Heart left ventricle (tissue), 16 donors: ENCODE data around the gene COQ7. TPM values are rescaled to one million over a fixed set of nuclear protein-coding genes. Genes with fewer than 3 reads are reported as not detected.

Source experiments
- ATAC-seq, 4 donors: fragments of 200-7000 bp; cut with Tn5 transposase; one replicate each; pipeline ENCODE4 v1.9.1; 2020 to 2022; ENCODE audit warnings: moderate library complexity in 4 of 4, mild to moderate bottlenecking in 3 of 4, moderate number of reproducible peaks in 1 of 4
- DNase-seq, 5 donors: peaks; one replicate each; pipeline ENCODE4 v3.0.0-alpha.2; 2020
- H3K27ac ChIP-seq, 12 donors: fragments of 200-600 bp; sonication (generic) in 4 of 12; one replicate each; pipeline versions ENCODE4 v1.5.0 to v1.8.0; 2016 to 2022; ENCODE audit warnings: mild to moderate bottlenecking in 2 of 12
- H3K27me3 ChIP-seq, 9 donors: fragments of 200-600 bp; sonication (generic) in 2 of 9; one replicate each; pipeline versions ENCODE4 v1.5.1 to v1.8.0; 2016 to 2022; ENCODE audit warnings: mild to moderate bottlenecking in 3 of 9
- H3K36me3 ChIP-seq, 9 donors: fragments of 200-600 bp; sonication (generic) in 2 of 9; one replicate each; pipeline versions ENCODE4 v1.5.0 to v1.8.0; 2018 to 2022; ENCODE audit warnings: mild to moderate bottlenecking in 2 of 9
- H3K4me1 ChIP-seq, 12 donors: fragments of 200-600 bp; sonication (generic) in 4 of 12; one replicate each; pipeline versions ENCODE4 v1.5.0 to v1.8.0; 2016 to 2022; ENCODE audit warnings: mild to moderate bottlenecking in 3 of 12
- H3K4me3 ChIP-seq, 12 donors: fragments of 200-600 bp; sonication (generic) in 4 of 12; one replicate each; pipeline versions ENCODE4 v1.5.0 to v1.8.0; 2017 to 2022; ENCODE audit warnings: mild to moderate bottlenecking in 9 of 12, moderate library complexity in 4 of 12
- H3K9me3 ChIP-seq, 12 donors: fragments of 200-600 bp; sonication (generic) in 4 of 12; one replicate each; pipeline versions ENCODE4 v1.5.0 to v1.8.0; 2016 to 2022; ENCODE audit warnings: mild to moderate bottlenecking in 1 of 12
- POLR2A ChIP-seq, 2 donors: fragments of 450-650 bp; IDR thresholded peaks; one replicate each; pipeline ENCODE4 v1.6.1; 2017; ENCODE audit warnings: antibody characterized with exemption in 2 of 2, mild to moderate bottlenecking in 2 of 2, moderate library complexity in 2 of 2
- WGBS, 4 donors: extraction: QIAGEN DNeasy Blood & Tissue Kit in 2 of 4; methylation state at CpG; one replicate each; pipeline versions ENCODE4 v1.1.5 to v1.1.7; 2013 to 2018; 5-methylcytosine and 5-hydroxymethylcytosine counted together
- intact Hi-C, 10 donors: fragments of 100-400 bp; cut with DNase I; formaldehyde crosslinking; loops; one replicate each; pipeline versions ENCODE4 v1.11.1 to v1.14.2; 2022
- polyA plus RNA-seq, 2 donors: library from polyadenylated mRNA; stranded (reverse); fragments of 200-250 nt; gene quantifications; one replicate each; pipeline ENCODE4 v1.2.3, GENCODE V29; 2013
- total RNA-seq, 9 donors: library from RNA; depleted of rRNA in 2 of 9; stranded (reverse); fragments of >200 nt in 2 of 9; fragmentation: NEBNext Ultra II Directional in 3 of 9; extraction: Animal tissue kit (Norgen Biotek cat#: 25700) in 3 of 9; gene quantifications; one replicate each; pipeline versions ENCODE4 v1.1.0 to v1.2.4, GENCODE V29; 2016 to 2023
- TF ChIP-seq, protein P1 (sequence below), 12 donors: fragments of 200-600 bp; sonication (generic) in 4 of 12; IDR thresholded peaks; one replicate each; pipeline versions ENCODE4 v1.5.0 to v1.8.0; 2018 to 2022; ENCODE audit warnings: antibody characterized with exemption in 12 of 12, mild to moderate bottlenecking in 5 of 12
- donor health status: ischemic (EF 13 %, LVEDD 7.1; RV severe dilation, severe dysfunction).
- donor health status: healthy with polysubstance abuse.
- donor health status: DM: no; HTN: yes; CAD: no.
- donor health status: DM: no; HTN: no; CAD: no.
- donor health status: ischemic (EF 25% LVEDD 6.9; RV normal size, moderate dysfunction).
- donor health status: ischemic (EF 25% LVEDD 5.7; RV mildly dilated, moderate dysfunction).
- donor health status: healthy.
- donor health status: DM: yes; HTN: yes; CAD: no.
- donor health status: ischemic (EF 35%, LVEDD 5.7; RV mildly dilated, moderate dysfunction).
- donor health status: nonischemic (EF 11% LVEDD 7.7; RV severe dilation, severe dysfunction).
- donor health status: DM: yes; HTN: yes; CAD: no.
- donor health status: PGD.
- donor health status: ischemic (EF 29% LVEDD 5.4; RV normal size, mild dysfunction).
- donor health status: nonischemic (EF 23%, LVEDD 6.1; RV moderate dilation, normal function).

Gene COQ7
- total and polyA plus RNA-seq, 11 donors = 23.9 to 45.1 (median 33.3) TPM

DNA sequence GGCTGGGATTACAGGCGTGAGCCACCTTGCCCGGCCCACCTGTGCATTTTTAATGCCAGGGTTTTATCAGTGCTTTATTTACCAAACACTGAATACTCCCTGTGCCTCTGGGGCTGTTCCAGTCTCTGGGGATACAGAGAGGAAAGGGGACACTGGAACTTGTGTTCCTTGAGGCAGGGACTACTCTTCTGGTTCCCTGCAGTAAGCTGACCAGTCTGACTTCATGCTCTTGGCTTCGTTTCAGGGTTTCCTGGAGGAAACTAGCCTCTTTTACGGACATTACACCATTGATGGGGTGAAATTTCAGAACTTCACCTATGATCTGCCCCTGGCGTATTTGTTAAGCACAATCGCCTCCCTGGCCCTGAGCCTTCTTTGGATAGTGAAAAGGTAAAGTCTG lies 37.4 kb upstream of the COQ7 start:
- 58 to 71% (median 68%) methylated on average over 6 of the region's 6 CpGs for WGBS, 4 donors
- DNase-seq = peak in 2 of 5 donors; percentile 25 to 29
- intact Hi-C loops = no loop called here
- TF ChIP-seq, protein P1, sequence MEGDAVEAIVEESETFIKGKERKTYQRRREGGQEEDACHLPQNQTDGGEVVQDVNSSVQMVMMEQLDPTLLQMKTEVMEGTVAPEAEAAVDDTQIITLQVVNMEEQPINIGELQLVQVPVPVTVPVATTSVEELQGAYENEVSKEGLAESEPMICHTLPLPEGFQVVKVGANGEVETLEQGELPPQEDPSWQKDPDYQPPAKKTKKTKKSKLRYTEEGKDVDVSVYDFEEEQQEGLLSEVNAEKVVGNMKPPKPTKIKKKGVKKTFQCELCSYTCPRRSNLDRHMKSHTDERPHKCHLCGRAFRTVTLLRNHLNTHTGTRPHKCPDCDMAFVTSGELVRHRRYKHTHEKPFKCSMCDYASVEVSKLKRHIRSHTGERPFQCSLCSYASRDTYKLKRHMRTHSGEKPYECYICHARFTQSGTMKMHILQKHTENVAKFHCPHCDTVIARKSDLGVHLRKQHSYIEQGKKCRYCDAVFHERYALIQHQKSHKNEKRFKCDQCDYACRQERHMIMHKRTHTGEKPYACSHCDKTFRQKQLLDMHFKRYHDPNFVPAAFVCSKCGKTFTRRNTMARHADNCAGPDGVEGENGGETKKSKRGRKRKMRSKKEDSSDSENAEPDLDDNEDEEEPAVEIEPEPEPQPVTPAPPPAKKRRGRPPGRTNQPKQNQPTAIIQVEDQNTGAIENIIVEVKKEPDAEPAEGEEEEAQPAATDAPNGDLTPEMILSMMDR (IDR thresholded peaks at IDR 0.05) = no peak
- TF ChIP-seq POLR2A (IDR thresholded peaks at IDR 0.05) = no peak
- H3K9me3 ChIP-seq = no peaks in the 10 kb centered on the region
- H3K27me3 ChIP-seq = no peaks in the 10 kb centered on the region
- H3K27ac ChIP-seq = peak overlapping the region in 6 of 12 donors; percentile 0 to 55 (median 39)
- peak; percentile 38 to 90 (median 53) for ATAC-seq
- H3K4me3 ChIP-seq = no peak overlapping the region
- H3K36me3 ChIP-seq = peaks cover 0 to 4% (median 0%) of the 10 kb centered on the region in 9 donors
- H3K4me1 ChIP-seq = peaks cover 0 to 16% (median 0%) of the 10 kb centered on the region in 12 donors

DNA sequence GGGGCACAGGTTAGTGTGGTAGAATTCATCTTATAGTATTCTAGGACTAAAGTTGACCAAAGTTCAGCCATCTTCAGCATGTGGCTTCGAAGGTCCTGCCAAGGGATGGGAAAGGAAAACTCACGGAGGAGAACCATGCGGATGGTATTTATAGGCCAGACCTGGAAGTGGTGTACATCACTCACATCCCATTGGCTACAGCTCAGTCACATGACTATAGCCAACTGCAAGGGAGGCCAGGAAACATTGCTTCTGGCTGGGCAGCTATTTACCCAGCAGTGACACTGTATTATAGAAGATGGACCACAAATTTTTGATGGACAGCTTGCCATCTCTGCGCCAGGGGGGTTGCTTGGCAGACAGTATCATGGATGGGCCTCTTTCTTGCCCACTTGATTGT lies 35.7 kb upstream of the COQ7 start:
- peaks cover 0 to 11% (median 0%) of the 10 kb centered on the region in 12 donors for H3K9me3 ChIP-seq
- DNase-seq (no peak), ATAC-seq (no peak)
- H3K4me1 ChIP-seq = peaks cover 0 to 16% (median 0%) of the 10 kb centered on the region in 12 donors
- TF ChIP-seq POLR2A (IDR thresholded peaks at IDR 0.05) = no peak
- TF ChIP-seq, protein P1 (IDR thresholded peaks at IDR 0.05) = no peak
- H3K27ac ChIP-seq = no peak overlapping the region
- intact Hi-C loops = no loop called here
- WGBS, 4 donors = 66 to 73% (median 70%) methylated on average over 4 of the region's 4 CpGs
- peaks cover 0 to 3% (median 0%) of the 10 kb centered on the region in 9 donors for H3K36me3 ChIP-seq
- H3K4me3 ChIP-seq = no peak overlapping the region
- H3K27me3 ChIP-seq = no peaks in the 10 kb centered on the region

DNA sequence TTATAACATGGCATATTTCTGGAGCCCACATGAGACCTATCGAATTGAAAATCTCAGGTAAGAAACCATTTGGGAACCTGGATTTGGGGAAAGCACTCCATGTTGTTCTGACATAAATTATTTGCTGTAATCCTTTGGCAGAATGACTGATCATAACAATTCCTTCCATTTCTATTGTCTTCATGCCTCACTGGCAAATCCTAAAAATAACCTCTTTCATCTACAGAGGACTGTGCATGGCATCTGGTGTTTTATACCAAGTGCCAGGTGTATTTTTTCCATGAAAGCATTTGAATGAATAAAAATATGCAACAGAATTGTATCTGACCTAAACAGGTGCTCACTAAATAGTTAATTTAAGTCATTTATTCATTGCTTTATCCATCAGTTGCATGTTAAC lies 33.7 kb upstream of the COQ7 start:
- no peak overlapping the region for H3K4me3 ChIP-seq
- no peaks in the 10 kb centered on the region for H3K27me3 ChIP-seq
- H3K4me1 ChIP-seq = peaks cover 0 to 8% (median 0%) of the 10 kb centered on the region in 12 donors
- peaks cover 0 to 3% (median 0%) of the 10 kb centered on the region in 9 donors for H3K36me3 ChIP-seq
- ATAC-seq = no peak
- H3K27ac ChIP-seq = no peak overlapping the region
- no peak for TF ChIP-seq POLR2A (IDR thresholded peaks at IDR 0.05)
- TF ChIP-seq, protein P1 (IDR thresholded peaks at IDR 0.05) = no peak
- intact Hi-C loops = no loop called here
- DNase-seq = no peak
- 91 to 94% (median 93%) methylated on average over 1 of the region's 1 CpG for WGBS, 4 donors
- peaks cover 0 to 14% (median 0%) of the 10 kb centered on the region in 12 donors for H3K9me3 ChIP-seq

DNA sequence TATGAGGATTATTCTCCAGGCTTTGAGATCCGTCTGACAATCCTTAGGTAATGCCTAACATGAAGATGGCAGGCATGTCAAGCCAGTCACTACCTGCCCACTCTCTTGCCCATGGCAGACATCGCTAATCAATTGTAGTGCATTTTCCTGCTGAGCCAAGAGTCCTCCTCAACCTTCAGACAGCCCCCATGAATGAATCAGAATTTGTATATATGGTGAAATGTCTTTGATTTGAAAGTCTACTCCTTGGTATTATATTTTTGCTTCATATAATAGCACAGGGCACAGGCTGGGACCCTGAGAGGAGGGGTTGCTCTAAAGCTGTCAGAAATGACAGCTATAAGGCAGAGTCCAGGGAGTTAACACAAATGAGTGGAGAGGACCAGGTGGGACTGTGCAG lies 27.0 kb upstream of the COQ7 start:
- H3K9me3 ChIP-seq = peaks cover 0 to 14% (median 0%) of the 10 kb centered on the region in 12 donors
- WGBS, 4 donors = 81 to 96% (median 95%) methylated on average over 2 of the region's 2 CpGs
- ATAC-seq (no peak), DNase-seq (no peak)
- H3K27ac ChIP-seq = no peak overlapping the region
- H3K4me3 ChIP-seq = no peak overlapping the region
- peaks cover 0 to 9% (median 0%) of the 10 kb centered on the region in 9 donors for H3K36me3 ChIP-seq
- no peak for TF ChIP-seq POLR2A (IDR thresholded peaks at IDR 0.05)
- TF ChIP-seq, protein P1 (IDR thresholded peaks at IDR 0.05) = no peak
- intact Hi-C loops = no loop called here
- H3K27me3 ChIP-seq = no peaks in the 10 kb centered on the region
- H3K4me1 ChIP-seq = no peaks in the 10 kb centered on the region
